HG02885 (cell line): ENCODE results near the gene MAFB.

Experiments
- ATAC-seq: cut with Tn5 transposase; IDR thresholded peaks from one replicate; pipeline ENCODE4 v1.9.1; 2021; ENCODE audit warnings: mild to moderate bottlenecking; ENCODE audit not compliant: unreplicated experiment, poor library complexity

The MAFB gene

DNA sequence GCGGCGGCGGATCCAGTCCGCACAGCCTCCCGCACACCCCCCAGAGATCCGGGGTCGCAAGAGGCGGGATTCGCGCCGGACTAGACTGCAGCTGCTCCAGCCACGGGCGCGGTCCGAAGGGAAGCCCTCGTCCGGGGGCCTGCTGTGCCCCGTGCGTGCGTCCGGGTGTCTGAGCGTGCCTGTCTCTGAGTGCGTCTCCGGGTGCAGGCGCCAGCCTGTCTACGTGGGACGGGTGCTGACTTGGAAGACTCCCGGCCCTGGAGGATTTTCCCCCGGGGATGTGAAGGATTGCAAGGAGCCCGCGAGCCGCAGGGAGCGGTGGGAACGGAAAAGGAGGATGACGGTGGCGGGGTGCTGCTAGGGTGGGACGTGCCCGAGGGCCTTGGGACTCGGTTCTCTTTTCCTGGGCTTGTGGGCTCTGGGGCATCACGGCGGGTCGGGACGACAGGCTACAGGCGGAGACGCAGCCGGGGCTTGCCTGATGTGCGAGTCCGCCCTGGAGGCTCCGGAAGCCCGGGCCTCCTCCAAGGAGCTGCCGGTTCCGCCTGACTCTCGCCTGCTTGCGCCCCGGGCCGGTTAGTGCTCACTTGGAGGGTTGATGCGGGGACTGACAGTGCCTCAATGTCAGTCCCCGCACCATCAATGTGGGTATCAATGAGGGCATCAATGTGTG lies 5.7 kb downstream of the MAFB start:
- ATAC-seq, result no peak

DNA sequence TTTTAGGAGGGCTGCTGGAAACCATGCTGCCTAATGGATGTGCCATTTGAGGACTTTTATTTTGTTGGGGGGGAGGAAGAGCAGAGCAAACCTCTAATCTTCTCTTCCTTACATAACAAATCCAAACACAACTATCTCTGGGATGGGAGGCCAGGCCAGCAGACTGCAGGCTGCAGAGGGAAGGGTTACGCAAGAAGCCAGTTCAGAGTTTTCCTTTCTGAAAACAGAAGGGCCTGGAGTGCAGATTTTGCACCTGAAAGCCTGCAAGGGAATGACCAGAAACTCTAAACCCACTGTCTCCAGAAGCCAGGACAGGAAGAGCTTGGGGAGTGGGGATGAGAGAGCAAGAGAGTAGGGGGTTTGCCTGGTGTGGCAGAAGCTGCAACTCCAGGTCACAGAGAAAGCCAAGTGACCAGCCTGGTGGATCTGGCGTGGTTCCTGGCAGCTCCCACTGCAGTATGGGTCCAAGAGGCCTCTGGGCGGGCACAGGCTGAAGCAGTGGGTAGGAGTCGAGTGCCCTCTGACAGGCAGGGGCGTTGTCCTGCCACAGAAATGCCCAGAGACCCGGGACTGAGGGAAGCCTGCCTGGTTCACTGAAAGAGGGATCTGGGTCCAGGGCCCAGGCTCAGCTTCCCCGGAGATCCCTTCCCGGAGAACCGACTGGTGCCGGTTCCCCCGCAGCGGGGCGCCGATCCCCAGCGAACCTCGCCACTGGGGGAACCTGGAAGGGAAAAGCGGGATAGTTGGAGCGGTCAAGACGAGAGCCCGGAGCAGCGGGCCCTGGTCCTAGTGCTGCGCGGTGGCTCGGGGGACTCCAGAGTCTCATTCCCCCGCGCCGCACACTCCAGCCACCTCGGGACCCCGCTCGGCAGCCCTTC lies 6.7 kb downstream of the MAFB start:
- no peak for ATAC-seq

- ATAC-seq, result no peak
Observed at GRCh38 chr20:40681684-40682083, 7.4 kb downstream of the MAFB start.

DNA sequence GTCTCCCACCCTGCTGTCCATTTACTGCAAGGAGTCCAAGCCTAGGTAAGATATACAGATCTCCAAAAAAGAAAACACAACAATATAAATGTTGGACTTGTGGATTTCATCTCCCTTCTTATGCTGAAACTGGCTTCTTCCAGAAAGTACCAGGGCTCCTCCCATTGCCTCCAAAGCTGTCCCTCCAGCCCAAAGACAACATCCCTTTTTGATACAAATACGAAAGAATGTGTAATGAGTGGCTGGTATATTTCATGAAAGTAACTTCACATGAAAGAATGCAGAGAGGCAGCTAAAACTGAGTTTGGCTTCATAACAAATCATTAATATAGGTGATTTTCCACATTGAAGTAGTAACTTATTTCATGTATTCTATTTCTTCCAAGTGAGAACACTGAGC lies 7.9 kb downstream of the MAFB start:
- ATAC-seq, result no peak

- ATAC-seq, result peak; percentile 92
Observed at GRCh38 chr20:40680161-40680959, 8.7 kb downstream of the MAFB start.

DNA sequence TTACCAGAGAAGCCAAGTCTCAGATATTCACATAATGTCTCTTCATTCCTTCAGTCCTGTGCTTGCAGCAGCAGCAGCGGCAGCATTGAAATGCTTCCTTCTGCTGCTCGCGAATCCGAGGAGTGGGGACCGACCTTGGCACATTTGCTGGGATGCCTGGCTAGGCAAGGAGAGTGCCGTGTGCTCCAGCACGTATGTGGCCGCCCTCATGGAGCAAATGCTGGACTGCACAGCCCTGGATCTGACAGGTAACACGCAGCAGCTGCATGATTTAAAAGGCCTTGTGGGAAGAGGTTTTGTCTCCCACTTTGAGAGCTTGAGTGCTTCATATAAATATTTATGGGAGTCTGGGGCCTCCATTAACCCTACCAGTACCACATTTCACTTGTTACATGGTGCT lies 9.9 kb downstream of the MAFB start:
- ATAC-seq, result no peak

DNA sequence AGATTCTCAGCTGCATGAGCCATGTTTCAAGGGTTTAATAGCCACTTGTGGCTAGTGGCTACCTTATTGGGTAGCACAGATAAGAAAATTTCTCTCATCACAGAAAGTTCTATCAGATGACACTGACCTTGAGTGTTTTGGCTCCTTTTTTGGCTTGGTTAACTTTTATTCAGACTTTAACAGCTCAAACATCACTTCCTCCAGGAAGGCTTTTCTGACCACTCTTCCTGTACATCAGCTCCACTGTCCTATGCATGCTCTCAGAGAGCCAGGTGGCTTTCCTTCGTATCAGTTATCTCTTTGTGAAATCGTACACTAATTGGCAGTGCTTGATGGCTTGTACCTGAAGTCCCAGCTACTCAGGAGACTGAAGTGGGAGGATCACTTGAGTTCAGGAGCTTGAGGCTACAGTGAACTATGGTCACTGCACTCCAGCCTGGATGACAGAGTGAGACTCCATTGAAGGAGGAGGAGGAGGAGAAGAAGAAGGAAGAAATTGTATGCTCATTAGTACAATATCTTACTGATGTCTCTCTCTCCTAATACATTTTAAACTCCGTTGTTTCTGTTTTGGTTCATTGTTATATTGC lies 10.7 kb downstream of the MAFB start:
- ATAC-seq, result no peak

- ATAC-seq, result no peak
Observed at GRCh38 chr20:40677343-40677924, 11.6 kb downstream of the MAFB start.

- no peak for ATAC-seq
Observed at GRCh38 chr20:40676491-40677269, 12.4 kb downstream of the MAFB start.

GRCh38 chr20:40675599-40676221 lies 13.3 kb downstream of the MAFB start:
- no peak for ATAC-seq

DNA sequence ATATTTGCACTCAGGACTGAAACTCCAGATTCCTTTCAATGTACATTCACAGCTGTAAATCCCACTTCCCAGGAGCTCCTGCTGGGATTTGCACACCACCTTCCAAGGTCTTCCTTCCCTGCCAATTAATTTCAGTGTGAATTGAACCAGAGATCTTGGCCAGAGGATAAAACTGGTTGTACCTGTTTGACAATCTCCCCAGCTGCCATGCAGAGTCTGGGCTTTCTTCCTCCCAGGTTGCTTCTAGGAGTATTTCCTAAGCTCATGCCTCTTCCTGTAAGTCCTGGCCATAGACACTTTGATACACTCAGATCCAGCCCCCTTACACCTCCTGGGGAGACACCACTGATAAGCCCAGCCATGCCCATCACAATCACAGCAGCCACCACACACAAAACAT lies 15.6 kb downstream of the MAFB start:
- ATAC-seq, result no peak

DNA sequence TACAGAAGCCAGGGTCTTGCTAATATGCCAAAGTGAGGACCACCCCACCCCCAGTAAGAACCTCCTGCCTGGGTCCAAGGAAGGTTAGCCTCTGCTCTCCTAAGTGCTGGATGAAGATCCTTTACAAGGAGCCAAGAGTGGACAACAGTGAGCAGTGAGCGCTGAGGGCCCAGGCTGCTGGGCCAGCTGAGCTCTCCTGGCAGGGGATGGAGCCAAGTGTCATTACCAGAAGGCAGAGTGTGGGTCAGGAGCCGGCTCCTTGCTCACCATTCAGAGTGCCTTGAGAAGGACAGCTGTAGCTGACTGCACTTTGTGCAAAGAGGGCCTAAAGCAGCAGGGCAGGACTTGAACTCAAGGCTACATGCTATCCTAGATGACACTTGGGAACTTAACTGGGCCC lies 16.9 kb downstream of the MAFB start:
- ATAC-seq, result no peak

DNA sequence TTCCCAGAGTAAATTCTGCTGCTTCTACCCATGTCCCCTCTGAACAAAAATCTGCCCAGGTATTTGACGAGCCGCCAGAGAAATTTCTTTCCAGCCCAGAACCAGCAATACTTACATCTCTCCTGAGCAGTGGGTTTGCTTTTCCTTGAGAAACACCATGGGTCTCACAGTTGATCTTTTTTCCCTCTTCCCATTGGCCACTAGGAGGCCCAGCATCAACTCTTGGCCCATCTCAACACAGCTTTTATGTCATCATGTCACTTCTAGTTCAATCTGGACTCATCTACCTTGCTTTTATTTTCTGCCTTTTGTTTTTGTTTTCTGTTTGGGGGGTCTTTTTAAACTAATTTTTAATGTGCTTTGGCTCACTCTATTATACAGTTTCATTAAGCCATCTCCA lies 18.8 kb downstream of the MAFB start:
- no peak for ATAC-seq

GRCh38 chr20:40669692-40670091 lies 19.3 kb downstream of the MAFB start:
- no peak for ATAC-seq

- no peak for ATAC-seq
Observed at GRCh38 chr20:40668449-40669228, 20.4 kb downstream of the MAFB start.

GRCh38 chr20:40667503-40667902 lies 21.5 kb downstream of the MAFB start:
- no peak for ATAC-seq

- ATAC-seq, result no peak
Observed at GRCh38 chr20:40666336-40666735, 22.7 kb downstream of the MAFB start.

DNA sequence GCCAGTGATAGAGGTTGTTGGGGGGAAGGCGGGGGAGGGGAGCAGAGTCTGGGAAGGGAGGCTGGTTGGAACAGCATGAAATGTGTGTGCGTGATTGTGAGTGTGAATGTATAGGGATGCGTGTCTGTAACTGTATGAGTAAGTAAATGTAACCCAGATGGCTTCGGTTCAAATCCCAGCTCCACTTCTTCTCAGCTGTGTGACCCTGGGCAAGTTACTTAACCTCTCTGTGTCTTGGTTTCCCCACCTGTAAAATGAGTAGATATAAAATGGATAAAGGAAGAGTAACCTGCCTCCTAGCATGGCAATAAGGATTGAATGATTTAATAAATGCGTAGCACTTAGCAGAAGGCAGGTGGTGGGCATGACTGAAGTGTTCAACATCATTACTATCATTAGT lies 24.1 kb downstream of the MAFB start:
- ATAC-seq, result no peak
